Measurements from ENCODE around the gene RASEF. TPM values are rescaled to one million over a fixed set of nuclear protein-coding genes. Genes with fewer than 3 reads are reported as not detected.

Gene RASEF
- total and polyA plus RNA-seq, 10 of the 15 experiments (the other 5 are each of a cell fraction or from before 2014, with no cell fraction given), result under 0.01 to 0.04 (median 0.01) TPM; not detected in 7

- in situ Hi-C loops (cut with MboI), result no loop called here
Observed at GRCh38 chr9:83109296-83109695, 46.4 kb upstream of the RASEF start.

More at GRCh38 chr9:83109296-83109695, 46.4 kb upstream of the RASEF start:
- ChIA-PET POLR2A (no interaction called here), CTCF (no interaction called here), SMC1A (ENCODE audit: uncharacterized antibody, unreplicated experiment) (no interaction called here), RAD21 (ENCODE audit: unreplicated experiment) (no interaction called here)
- Histone ChIP-seq H3K27ac (ENCODE audit: control insufficient read depth, insufficient read depth) (no peak overlapping the region), H3K27me3 (replicated peaks in 1 of 2; ENCODE audit: control insufficient read depth in 2 of 2, insufficient read depth in 2 of 2, low read length in 1 of 2) (no peaks in the 10 kb centered on the region), H4K20me1 (ENCODE audit: control insufficient read depth, insufficient read depth) (no peaks in the 10 kb centered on the region), H3K9ac (ENCODE audit: control insufficient read depth, insufficient read depth, low read length) (no peak overlapping the region), H3K9me3 (replicated peaks; ENCODE audit: control insufficient read depth, insufficient read depth, low read length) (no peaks in the 10 kb centered on the region), H3K36me3 (ENCODE audit: control insufficient read depth in 2 of 2, insufficient read depth in 2 of 2, low read length in 1 of 2) (no peaks in the 10 kb centered on the region), H2AFZ (ENCODE audit: control insufficient read depth, low read depth, low read length) (no peak overlapping the region), H3K79me2 (ENCODE audit: control insufficient read depth, insufficient read depth, low read length) (no peaks in the 10 kb centered on the region), H3K4me3 (no peak overlapping the region), H3K4me2 (ENCODE audit: control insufficient read depth, insufficient read depth) (no peak overlapping the region), H3K4me1 (ENCODE audit: control insufficient read depth, insufficient read depth, low read length) (no peaks in the 10 kb centered on the region)
- BruUV-seq (replicated peaks), result no TSS peak
- no peak for TF ChIP-seq STAT1 (conservative IDR thresholded peaks at IDR 0.05)
- no peak for TF ChIP-seq CHD2 (IDR thresholded peaks at IDR 0.05; ENCODE audit: borderline replicate concordance, low read depth, low read length)
- no peak for TF ChIP-seq GABPA (IDR thresholded peaks at IDR 0.05; ENCODE audit: low read depth)
- no peak for TF ChIP-seq TCF3 (IDR thresholded peaks at IDR 0.05; ENCODE audit: borderline replicate concordance, insufficient read depth, low read depth, low read length)
- TF ChIP-seq E2F8 (IDR thresholded peaks at IDR 0.05; ENCODE audit: low read depth, partially characterized antibody), result no peak
- no peak for TF ChIP-seq CBX3 (IDR thresholded peaks at IDR 0.05; ENCODE audit: borderline replicate concordance, low read depth)
- TF ChIP-seq EED (IDR thresholded peaks at IDR 0.05; ENCODE audit: low read depth), result no peak
- no peak for TF ChIP-seq PKNOX1 (IDR thresholded peaks at IDR 0.05)
- TF ChIP-seq IRF4 (IDR thresholded peaks at IDR 0.05; ENCODE audit: low read depth, low read length), result no peak
- no peak for TF ChIP-seq ASH2L (IDR thresholded peaks at IDR 0.05; ENCODE audit: borderline replicate concordance, low read depth)
- DNase-seq (ENCODE audit: low read depth, low spot score) (no peak), ATAC-seq (no peak), FAIRE-seq (no peak)
- WGBS (ENCODE audit: insufficient coverage, insufficient replicate concordance, low lambda C conversion rate, missing lambda C conversion rate), result 7% methylated on average over 3 of the region's 3 CpGs
- intact Hi-C loops (cut with micrococcal nuclease; ENCODE audit: unreplicated experiment), result no loop called here
